Fibroblast of villous mesenchyme (primary cell): Measurements from ENCODE around the gene RXRB. TPM values are rescaled to one million over a fixed set of nuclear protein-coding genes. Genes with fewer than 3 reads are reported as not detected.

Experiments used
- DNase-seq: peaks from one replicate; pipeline ENCODE4 v3.0.0-alpha.2; 2010; ENCODE audit warnings: low read depth
- H3K4me3 ChIP-seq: 2 replicates; pipeline ENCODE4 v1.5.1; 2011; ENCODE audit warnings: low read depth, mild to moderate bottlenecking, low read length
- CTCF ChIP-seq: IDR thresholded peaks from 2 replicates; pipeline ENCODE4 v1.5.1; 2012; ENCODE audit warnings: low read depth, mild to moderate bottlenecking, low read length; ENCODE audit not compliant: insufficient read depth
- total RNA-seq: library from RNA; depleted of rRNA; stranded (reverse); fragments of >200 nt; gene quantifications from 2 replicates; pipeline ENCODE4 v1.2.3, GENCODE V29; 2012

RXRB gene
- total RNA-seq, 1 donor, result 22.5 TPM

GRCh38 chr6:33163540-33163939 lies 36.9 kb downstream of the RXRB start:
- no peak for DNase-seq
- TF ChIP-seq CTCF, result no peak
- H3K4me3 ChIP-seq, result no peak overlapping the region

- peak; percentile 94 for TF ChIP-seq CTCF
- peak; percentile 54 for DNase-seq
- H3K4me3 ChIP-seq, result peak overlapping the region; percentile 55
Measured at GRCh38 chr6:33161354-33162331, 38.8 kb downstream of the RXRB start.

- peak; percentile 55 for DNase-seq
- no peak for TF ChIP-seq CTCF
- H3K4me3 ChIP-seq, result no peak overlapping the region
Measured at GRCh38 chr6:33160728-33161344, 39.6 kb downstream of the RXRB start.

- TF ChIP-seq CTCF, result no peak
- no peak overlapping the region for H3K4me3 ChIP-seq
- no peak for DNase-seq
Measured at GRCh38 chr6:33160096-33160495, 40.4 kb downstream of the RXRB start.

- no peak for TF ChIP-seq CTCF
- no peak for DNase-seq
- H3K4me3 ChIP-seq, result no peak overlapping the region
Measured at GRCh38 chr6:33156964-33157363, 43.5 kb downstream of the RXRB start.

GRCh38 chr6:33156561-33156960 lies 43.9 kb downstream of the RXRB start:
- no peak overlapping the region for H3K4me3 ChIP-seq
- TF ChIP-seq CTCF, result no peak
- DNase-seq, result no peak
